ENCODE measurements around the gene CYB5B.

CYB5B gene

DNA sequence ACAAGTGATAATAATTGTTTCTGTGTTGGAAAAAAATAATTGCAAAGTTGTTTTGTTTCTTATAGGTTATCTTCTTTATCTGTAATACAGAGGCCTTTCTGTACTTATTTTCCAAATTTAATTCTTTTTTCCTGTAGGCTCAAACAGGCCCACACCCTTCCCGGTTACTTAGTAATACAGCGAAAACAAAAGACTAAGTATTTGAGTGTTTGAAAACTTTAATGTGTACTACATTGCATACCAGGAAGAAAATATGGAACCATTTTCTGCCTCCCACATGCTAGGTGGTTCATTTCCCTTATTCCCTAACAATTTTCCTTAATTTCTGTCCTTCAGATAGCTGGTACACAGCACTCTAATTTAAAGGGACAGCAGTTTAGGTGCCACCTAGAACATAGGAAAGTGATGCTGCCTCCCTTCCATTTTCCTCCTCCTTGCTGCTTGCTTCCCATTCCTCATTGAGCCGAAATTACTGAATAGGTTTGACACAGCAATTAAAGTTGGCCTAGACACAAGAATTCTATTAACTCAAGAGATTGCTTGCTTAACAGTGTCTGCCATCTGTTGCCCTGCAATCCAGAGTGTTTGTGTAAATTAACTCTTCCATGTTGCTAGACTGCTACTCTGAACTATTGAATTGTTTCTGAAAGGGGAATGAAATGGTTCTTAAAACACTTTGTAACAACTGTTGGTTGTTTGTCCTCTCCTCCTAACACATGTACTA is 24.2 kb downstream of the CYB5B start:
- no peak for DNase-seq

DNA sequence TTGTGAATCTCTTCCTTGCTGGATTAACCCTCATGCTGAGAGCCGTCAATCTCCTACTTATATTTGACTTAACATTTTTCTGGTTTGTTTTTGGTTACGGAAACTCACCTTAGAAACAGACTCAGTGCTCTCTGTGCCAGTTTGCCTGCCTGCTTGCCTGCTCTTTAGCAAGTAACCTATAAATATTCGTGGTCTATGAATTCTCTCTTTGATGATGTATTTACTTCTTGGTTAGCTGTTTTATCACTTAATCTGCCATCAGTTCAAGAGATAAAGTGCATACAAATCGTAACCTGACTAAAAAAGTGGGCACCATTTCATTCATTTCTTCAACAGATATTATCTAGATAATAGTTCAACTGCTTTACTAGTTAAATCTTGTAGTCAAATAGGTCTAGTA is 26.7 kb downstream of the CYB5B start:
- DNase-seq = no peak

DNA sequence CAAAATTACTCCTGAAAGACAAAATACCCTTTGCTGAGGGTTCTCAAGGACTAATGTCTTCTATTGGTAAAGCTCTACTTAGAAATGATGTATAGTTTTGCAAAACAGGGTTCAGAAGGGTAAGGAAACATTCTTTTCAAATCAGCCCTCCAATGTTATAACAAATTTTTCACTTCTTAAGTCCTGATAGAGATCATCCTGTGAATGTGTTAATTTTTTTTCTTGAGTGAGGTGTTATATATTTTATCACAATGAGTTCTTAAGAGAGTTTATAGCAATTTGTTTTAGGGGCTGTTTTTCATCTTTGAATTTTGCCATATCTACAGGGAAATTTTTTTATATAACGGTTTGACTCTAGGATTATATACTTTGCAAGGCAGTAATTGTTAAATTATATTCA is 29.5 kb downstream of the CYB5B start:
- no peak for DNase-seq

DNA sequence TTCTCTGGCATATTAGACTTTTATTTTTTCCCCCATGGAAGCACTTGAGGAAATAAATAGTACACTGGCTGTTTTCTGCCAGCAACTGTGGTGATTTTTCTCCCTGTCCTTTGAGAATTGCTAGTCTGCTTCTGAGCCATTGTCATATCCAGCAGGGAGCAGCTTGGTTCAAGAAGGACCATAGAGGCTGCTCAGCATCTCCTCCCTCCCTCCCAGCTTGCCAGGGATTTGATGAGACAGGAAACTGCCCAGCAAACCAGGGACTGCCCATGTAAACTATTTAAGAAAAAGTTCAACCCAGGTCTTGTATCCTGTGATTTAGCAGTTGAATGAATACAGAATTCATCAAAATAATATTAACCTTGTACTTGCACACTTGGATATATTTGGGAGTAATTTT is 39.5 kb downstream of the CYB5B start:
- no peak for DNase-seq

DNA sequence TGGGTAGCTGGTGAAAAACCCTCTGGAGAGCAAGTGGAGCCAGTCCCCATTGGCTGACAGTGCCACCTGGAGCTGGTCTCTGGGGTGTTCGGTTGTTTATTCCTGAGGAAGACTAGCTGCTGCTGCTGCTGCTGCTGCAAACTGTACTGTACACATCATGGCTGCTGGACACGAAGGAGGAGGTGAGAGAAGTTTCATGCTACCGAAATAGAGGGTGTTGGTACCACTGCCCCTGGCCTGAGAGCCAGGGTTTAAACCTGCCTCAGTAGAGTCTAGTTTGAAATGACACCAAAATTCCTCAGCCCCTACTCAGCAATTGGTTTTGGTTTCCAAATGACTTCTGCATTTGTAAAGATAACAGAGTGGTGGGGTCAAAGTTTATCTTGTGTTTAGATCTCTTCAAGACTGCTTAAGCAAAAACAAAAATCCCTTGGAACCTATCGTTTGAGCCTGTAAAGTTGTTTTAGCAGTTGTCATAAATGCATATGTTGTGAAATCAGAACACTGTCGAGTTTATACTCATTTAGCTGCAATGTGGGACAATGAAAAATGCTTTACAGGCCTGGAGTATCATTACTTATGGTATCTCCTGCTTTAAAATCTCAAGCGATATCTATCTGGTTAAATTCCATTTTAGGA is 40.8 kb downstream of the CYB5B start:
- no peak for DNase-seq

DNA sequence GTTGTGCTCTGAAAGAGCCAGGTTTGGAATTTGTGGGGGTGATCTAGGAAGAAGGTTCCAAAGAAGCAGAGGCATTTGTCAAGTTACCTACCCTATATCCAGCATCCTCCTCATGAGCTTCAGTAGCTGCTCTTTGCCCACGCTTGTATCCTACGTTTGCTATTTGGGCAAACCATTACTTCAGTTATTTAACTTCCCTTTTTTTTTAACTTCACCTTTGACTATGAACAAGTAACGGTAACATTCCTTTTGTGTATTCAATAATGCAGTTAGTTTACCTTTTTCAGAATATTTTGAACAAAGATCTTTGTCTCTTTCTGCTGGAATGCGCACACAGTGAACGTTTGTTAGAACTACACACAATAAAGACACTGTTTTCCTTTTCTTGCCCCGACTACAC is 41.5 kb downstream of the CYB5B start:
- no peak for DNase-seq

DNA sequence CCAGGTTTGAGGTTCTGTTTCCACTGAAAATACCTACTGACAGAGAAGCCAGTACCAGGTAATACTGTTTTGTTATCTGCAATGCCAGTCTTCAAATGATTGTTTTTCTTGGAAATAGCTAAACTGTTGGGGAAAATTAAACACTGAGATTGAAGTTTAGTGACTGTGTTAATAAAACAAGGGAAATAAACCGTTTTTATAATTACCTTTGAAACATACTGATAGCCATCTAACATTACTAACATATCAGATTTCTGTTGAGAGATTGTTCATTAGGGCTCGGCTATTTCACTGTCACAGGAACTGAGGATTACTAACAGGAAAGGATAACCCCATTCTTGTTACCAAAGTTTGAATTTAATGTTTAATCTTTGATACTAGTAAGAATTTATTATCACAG is 42.1 kb downstream of the CYB5B start:
- DNase-seq = no peak

DNA sequence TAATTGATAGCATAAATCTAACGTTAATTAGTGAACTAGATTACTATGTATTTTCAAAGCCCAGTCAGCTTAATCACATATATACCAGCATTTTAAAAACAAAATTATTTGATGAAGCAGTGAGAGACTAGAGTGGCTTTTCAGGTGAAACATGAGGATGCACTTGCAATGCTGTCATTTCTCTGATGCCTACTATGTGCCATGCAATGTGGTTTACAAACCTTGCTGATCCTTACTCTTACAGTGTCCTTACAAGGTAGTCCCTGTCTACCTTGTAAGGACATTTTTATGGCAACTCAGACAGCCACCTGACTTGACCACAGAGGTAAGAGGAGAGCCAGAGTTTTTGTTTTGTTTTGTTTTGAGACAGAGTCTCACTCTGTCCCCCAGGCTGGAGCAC is 42.7 kb downstream of the CYB5B start:
- DNase-seq = no peak

DNA sequence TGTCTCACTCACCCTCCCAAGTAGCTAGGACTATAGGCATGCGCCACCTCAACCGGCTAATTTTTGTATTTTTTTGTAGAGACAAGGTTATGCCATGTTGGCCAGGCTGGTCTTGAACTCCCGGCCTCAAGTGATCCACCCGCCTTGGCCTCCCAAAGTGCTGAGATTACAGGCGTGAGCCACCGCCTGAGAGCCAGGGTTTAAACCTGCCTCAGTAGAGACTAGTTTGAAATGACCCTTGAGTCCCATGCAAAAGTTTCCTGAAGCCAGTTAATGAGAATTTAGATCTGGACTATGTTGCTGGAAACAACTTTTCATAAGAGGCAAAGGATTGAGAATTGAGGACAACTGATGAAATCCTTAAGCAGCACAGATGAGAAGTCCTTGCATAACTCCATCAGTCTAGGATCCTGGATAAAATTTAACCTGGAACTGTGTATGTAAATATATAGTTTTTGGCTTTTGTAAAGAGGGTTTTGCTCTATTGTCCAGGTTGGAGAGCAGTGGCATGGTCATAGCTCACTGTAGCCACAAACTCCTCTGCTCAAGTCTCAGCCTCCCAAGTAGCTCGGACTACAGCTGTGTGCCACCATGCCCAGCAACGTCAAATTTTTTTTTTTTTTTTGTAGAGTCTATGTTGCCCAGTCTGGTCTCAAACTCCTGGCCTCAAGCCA is 43.2 kb downstream of the CYB5B start:
- no peak for DNase-seq

DNA sequence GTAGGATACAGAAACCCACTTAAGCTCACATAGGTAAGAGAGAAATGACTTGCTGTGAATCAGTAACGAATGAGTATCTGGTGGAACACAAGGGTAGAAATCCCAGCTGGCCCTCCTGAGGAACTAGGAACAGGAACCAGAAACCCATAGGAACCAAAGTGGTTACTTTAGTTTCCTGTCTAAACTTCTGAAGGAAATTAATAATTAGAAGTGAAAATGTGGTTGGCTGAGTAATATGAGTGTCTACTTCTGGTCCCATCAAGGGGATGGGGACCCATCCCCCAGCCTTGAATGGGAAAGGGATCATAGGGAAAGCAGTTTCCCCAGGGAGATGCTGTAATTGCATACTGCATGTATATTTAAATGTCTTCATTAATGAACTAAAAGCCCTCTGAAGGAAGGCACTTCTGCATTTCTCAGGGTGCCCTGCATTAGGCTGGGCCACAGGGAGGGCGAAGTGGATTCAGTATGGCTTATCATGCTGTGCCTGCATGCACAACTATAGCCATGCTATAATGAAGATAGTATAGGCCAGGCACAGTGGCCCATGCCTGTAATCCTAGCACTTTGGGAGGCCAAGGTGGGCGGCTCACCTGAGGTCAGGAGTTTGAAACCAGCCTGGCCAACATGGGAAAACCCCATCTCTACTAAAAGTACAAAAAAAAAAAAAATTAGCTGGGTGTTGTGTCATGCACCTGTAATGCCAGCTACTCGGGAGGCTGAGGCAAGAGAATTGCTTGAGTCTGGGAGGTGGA is 45.6 kb downstream of the CYB5B start:
- no peak for DNase-seq

DNA sequence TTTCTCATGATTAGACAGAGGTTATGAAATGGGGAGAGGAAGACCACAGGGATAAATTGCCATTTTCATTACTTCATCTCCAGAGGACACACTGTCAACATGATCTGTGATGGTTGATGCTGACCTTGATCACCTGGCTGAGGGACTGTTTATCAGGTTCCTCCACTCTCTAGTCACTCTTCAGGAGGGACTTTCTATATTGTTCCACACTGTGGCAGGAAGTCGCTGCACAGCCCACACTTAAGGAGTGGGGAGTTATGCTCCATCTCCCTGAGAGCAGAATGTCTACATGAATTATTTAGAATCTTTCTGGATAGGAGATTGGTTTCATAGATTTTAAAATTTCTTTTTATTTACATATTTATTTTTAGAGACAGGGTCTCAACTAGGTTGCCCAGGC is 46.7 kb downstream of the CYB5B start:
- no peak for DNase-seq

DNA sequence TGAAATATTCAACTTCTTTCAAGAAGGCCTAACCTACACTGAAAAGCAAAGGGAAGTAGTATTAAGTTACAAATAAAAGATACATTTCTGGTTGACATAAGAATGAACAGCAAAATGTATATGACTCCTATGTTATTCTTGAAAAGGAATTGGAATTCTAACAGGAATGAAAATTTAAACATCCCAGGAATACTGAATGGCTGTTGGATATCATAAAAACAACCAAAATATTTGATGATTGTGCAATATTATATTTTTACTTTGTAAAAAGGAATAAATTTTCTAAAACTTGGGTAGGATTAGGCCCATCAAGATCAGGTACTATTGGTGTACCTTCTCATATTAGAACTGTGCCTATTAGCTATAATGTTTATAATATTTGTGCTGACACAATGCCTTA is 50.0 kb downstream of the CYB5B start:
- DNase-seq = no peak

DNA sequence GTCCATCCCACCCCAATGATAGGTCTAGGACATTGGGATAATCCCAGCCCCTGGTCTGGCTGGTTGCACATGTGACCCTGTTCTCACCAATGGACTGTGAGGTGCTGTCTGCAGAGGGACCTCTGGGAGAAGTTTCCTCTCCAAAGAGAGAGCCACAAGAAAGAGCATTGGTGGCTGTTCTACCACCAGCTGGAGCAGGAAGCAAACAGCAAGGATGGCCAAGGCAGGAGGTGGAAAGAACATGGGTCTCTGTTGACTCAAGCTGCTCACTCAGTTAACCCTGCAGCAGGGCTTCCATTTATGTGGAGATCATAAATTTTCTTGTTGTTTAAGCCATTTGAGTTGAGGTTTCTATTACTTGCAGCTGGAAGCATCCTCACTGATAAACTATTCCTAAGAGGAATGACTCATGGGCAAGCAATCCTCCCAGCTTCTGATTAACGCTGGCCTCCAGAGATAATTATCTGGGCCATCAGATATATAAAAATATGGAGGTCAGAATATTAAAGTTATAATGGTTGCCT is 52.6 kb downstream of the CYB5B start:
- no peak for DNase-seq

DNA sequence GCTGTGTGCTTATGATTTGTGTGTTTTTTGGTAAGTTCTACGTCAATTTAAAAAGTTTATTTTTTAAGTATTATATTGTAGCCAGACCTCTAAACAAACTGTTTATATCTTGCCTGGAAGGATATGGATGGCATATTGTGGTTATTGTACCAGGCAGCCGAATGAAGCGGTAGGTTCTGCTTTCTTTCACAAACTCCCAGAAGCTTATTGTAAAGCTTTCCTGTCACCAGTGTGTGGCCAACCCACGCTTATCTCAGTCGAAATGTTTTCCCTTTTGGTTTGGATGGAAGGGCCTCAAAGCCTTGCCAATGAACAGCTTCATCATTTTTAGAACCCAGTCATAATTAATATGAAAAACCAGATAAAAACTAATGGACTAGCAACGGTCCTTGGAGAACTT is 53.1 kb downstream of the CYB5B start:
- no peak for DNase-seq

DNA sequence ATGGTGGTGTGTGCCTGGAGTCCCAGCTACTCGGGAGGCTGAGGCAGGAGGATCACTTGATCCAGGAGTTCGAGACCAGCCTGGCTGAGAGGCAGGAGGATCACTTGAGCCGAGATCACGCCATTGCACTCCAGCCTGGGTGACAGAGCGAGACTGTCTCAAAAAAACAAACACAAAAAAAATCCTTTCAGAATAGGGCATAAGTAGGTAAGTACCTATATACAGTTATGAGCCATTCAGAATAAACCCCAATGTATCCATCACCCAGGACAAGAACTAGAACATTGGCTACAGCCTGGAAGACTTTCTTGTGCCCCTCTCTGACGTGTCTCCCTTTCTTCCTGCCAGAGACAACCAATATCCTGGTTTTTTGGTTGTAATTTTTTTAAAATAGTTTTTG is 54.3 kb downstream of the CYB5B start:
- no peak for DNase-seq

DNA sequence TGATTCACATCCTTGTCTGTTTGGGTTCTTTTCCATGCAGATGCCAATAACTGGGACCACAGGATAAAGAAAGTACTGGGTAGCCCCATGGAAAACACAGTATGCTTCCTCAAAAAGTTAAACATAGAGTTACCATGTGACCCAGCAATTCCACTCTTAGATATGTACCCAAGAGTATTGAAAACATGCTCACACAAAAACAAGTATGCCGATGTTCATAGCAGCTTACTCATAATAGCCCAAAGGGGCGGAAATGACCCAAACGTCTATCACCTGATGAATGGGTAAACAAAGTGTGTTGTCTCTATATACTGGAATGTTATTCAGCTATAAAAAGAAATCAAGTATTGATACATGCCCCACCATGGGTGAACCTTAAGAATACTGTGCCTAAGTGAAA is 55.4 kb downstream of the CYB5B start:
- DNase-seq = no peak

DNA sequence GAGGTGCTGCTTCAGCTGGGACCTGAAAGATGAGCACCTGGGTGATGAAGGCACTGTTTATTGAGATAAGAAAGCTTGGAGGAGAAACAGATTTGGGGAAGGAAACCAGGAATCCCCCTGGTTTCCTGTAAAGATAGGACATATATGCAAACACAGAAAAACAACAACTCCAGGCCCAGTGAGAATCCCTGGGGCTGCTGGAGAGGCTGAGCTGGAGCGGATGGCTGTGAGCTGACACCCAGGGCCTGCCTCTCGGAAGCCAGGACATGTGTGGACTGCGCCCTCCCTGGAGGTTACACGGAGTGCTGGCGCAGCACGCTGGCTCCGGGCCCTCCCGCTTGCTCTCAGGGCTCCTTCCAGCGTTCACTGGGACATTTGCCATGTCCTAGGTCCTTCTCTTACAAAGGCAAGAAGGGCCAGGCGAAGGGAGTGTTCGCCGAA is 57.5 kb downstream of the CYB5B start:
- peak in 1 of 2 experiments; percentile 19 for DNase-seq

DNA sequence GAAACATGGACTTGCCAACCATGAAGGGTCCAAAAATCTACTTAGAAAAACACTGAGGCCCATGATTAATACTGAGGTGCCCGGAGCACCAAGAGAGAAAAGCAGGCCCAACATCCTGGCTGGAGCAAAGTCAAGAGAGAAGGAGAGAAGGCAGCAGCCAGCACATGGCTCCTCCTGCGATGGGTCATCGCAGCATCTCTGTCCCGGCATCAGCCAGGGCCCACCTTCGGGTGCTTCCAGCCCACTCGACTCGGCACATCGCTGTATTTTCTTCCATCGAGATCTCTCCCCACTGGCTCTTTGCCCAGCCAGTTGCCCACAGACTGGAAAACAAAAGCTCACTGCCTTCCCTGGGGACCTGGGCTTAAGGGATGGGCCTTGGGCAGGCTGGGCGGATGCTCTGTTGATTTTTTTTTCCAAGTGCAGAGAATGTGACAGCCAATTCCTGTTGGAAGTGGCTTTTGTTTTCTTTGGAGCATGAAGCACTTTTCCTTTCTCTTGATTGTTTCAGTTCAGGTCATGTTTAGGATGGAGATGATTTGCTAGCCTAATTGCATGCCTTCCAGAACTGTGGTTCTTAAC is 58.1 kb downstream of the CYB5B start:
- no peak for DNase-seq

DNA sequence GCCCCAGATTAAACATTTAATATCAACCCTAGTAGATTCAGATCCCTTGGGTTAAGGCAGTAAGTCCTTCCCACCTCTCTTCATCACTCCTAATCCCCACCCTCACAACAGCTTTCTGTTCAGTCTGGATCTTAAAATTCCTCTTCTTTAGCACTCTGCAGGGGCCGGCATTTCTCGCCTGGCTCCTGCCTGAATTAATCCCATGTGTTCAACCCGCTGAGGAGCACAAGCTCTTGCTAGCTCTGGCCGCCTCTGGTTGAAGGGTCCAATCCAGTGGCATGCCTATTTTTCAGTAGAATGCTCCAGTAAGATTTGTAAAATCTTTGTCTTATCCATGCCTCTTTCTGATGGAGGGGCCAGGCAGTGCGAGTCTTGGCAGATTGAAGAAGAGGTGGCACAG is 59.2 kb downstream of the CYB5B start:
- no peak for DNase-seq

DNA sequence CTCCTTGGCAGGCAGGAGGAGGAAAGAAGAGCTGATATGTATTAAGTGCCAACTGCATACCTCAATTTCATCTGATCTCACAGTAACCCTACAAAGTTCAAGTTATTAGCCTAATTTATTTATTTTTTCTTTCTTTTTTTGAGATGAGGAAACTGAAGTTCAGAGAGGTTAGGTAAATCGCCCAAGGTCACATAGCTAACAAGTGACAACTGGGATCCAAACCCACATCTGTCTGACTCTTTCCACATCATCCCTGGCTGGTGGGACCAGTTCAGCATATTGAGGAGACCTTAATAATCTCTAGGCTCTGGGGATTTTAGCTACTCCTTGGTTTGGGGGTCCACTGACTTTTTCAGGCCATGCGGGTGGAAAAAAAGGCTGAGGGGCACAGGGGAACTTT is 60.9 kb downstream of the CYB5B start:
- DNase-seq = no peak

DNA sequence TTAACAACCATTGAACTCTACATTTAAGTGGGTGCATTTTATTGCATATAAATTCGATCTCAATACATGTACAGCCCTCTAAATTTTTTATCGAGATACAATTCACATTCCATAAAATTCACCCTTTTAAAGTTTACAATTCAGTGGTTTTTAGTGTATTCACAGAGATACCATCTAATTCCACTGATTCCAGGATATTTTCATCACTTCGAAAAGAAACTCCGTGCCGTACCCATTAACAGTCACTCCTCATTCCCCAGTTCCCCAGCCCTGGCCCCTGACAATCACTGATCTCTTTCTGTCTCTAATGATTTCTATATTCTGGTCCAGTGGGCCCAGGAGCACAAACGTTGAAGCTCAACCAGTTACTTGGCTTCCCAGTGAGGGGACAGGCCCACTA is 61.4 kb downstream of the CYB5B start:
- DNase-seq = no peak

DNA sequence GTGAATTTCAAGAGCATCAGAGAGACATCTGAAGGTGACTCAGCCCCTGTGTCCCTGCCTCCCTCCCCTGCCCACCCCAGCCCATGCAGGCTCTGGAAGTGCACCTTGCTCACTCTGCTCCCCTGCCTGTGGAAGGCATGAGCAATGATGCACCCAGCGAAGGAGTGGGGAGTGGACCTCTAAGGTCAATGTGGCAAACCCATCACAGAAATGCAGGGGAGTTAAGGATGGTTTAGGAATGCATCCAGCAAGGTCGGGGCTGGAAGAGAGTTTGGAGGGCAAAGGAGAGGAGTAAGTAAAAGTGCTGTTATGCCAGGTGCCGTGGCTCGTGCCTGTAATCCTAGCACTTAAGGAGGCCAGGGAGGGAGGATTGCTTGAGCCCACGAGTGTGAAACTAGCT is 61.9 kb downstream of the CYB5B start:
- DNase-seq = no peak

DNA sequence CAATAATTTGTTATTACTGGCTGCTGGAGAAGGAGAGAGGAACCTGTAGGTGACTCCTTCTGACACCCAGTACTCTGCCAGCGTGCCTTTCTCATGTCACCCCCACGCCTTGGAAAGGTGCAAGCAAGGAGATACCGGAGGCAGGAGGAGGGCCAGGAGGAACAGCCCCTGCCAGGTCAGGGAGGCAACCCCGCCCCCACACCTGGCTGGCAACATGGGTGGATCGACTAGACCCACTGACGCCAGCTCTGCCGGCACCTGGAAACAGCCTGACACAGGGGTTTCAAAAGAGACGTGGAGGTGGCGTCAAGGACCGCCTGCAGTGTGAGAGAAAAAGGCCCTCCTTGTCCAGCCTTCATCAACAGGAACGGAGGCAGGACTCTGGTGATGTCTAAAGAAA is 62.3 kb downstream of the CYB5B start:
- DNase-seq = no peak
